ENCODE results near the gene STX11.
A peak's percentile ranks its signal among the peaks of the same experiment; 100 is the strongest.
"Not testable (repeated sequence)": the region's sequence is repeated elsewhere in the genome, so short reads cannot be mapped to it uniquely, and the experiment has no call there.

Gene STX11

DNA sequence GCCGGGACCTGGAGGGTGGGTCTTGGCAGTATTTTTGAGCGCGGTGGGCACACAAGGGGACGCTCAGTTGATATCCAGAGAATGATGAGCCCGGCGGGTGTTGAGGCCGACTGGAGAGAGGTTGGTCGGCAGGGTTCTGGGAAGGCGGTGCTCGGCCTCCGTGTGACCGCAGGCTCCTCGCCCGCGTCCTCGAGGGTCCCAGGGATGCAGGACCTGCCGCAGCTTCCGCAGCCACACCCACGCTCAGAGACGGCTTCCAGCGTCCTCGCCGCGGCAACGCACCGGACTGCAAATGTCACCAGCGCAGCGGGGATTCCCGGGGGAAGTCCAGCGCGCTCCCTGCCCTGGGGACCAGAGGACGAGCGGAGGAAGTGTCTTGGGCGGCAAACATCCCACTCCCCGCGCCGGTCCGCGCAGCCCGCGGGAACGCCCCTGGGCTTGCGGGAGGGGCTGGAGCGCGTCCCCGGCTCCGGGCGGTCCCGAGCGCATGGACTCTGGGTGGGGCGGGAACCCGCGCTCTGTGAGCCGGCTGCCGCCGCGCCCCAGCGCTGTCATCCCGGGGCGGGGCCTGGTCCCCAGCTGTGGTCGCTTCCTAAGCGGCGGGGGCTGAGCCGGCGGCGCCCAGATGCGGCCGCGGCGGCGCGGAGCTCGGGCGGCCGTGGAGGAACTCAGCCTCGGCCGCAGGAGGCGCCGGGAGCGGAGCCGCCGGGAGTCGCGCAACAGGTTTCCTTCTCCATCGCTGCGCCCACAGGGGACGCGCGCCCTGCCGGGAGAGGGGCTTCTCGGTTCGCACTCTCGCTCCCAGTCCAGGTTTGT is at the start of gene STX11:
Gene STX11 (plus strand): TSS at position 624 of the 816 bp plus-strand sequence. CDS start 36,111 bp downstream, outside the sequence.
- DNase-seq (ENCODE audit: low spot score), result peak; percentile 30

GRCh38 chr6:144103026-144103563 is 47.2 kb upstream of the STX11 start:
- no peak for DNase-seq (ENCODE audit: low spot score)

GRCh38 chr6:144104488-144104887 is 45.8 kb upstream of the STX11 start:
- no peak for DNase-seq (ENCODE audit: low spot score)

- DNase-seq (ENCODE audit: low spot score), result peak; percentile 62
Observed at GRCh38 chr6:144104898-144105487, 45.3 kb upstream of the STX11 start.

DNA sequence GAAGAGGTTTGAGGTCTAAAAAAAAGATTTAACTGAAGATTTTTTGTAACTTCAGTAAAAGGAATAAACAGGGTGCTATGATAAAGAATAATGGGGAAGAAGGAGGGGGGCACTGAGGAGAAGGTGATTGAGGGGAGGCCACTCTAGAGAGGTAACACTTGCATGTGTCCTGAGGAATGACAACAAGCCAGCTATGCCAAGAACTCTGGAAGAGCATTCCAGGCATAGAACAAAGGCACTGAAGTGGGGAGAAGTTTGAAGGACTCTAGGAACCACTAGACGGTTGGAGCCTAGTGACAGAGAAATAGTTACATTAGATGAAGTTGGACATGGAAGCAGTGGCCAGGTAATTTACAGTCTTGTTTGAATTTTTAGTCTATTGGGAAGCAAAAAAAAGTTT is 44.1 kb upstream of the STX11 start:
- DNase-seq (ENCODE audit: low spot score), result no peak

- no peak for DNase-seq (ENCODE audit: low spot score)
Observed at GRCh38 chr6:144110210-144110609, 40.1 kb upstream of the STX11 start.

DNA sequence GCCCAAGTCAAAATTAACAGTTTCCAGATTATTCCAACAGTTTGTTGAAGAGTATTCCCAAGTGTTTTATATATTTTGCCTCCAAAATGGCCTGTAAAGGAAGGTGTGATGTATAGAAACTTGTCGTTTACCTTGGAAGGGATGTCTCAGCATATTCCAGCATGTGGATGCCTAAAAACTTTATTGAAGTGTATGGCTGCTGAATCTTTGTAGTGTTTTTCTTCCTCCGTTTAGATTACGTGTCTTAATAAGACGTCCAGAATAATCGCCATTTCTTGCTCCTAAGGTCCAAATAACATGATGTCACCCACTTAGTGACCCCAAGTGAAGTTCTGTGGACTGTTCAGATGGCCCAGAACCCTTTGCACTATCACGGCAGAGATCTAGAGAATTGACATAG is 37.0 kb upstream of the STX11 start:
- no peak for DNase-seq (ENCODE audit: low spot score)

DNA sequence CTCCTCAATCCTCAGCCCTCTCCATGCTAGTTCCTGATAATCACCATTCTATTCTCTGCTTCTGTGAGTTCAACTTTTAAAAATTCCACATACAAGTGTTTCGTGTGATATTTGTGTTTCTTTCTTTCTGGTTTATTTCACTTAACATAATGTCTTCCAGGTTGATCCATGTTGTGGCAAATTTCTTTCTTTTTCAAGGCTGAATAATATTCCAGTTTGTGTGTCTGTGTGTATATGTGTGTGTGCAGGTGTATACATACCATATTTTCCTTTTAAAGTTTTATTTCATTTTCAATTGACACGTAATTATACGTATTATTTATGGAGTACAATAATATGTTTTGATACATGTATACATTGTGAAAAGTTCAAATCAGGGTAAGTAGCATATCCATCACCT is 35.1 kb upstream of the STX11 start:
- DNase-seq (ENCODE audit: low spot score), result no peak

DNA sequence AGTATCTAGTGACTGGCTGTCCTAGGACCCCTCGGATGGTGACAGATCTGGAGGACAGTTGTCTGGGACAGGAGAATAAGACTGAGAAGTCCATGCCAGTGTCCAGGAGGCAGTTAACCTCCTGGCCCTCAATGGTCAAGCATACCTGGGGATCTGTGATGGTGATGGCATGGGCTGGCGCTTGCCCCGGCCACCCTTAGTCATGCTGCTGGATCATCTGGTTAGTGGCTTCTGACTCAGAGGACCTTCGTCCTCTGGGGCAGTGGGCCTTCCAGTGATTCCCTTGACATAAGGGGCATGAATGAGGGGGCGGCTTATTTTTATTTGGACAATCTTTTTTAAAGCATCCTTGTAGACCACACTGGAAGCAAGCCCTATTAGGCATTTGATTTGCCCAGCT is 30.9 kb upstream of the STX11 start:
- DNase-seq (ENCODE audit: low spot score), result no peak

DNA sequence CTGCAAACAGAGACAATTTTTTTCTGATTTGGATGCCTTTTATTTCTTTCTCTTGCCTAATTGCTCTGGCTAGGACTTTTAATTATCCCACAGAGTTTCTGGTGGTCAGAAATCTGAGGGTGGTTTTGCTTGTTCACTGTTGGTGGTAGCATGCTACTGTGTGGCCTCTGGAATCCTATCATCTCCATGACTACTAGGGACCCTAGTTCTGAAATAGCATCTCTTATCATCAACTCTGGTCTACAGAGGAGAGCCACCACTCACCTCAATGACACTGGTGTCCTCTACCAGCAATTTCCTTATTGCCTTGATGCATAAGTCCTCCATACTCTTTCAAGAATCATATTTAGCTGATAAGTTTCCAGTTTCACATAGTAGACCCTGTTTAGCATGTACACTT is 27.5 kb upstream of the STX11 start:
- DNase-seq (ENCODE audit: low spot score), result no peak

GRCh38 chr6:144123421-144123820 is 26.9 kb upstream of the STX11 start:
- no peak for DNase-seq (ENCODE audit: low spot score)

DNA sequence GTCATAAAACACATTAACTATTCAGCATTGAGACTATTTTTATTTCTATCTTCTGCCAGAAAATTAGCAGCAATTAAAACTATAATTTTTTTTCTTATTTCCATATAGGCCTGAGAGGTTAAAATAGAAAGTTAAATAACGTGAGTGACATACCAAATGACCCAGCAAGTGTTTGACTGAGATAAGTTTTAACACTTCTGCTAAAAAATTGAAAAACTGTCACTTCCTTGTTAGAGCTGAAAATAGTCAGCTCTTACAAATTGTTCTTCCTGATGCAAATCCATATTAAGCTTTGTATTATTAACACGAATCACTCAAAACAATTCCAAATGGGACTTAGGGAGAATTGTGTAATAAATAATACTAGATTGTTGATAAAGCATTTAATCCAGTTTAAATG is 26.5 kb upstream of the STX11 start:
- DNase-seq (ENCODE audit: low spot score), result no peak

GRCh38 chr6:144127097-144127496 is 23.2 kb upstream of the STX11 start:
- no peak for DNase-seq (ENCODE audit: low spot score)

DNA sequence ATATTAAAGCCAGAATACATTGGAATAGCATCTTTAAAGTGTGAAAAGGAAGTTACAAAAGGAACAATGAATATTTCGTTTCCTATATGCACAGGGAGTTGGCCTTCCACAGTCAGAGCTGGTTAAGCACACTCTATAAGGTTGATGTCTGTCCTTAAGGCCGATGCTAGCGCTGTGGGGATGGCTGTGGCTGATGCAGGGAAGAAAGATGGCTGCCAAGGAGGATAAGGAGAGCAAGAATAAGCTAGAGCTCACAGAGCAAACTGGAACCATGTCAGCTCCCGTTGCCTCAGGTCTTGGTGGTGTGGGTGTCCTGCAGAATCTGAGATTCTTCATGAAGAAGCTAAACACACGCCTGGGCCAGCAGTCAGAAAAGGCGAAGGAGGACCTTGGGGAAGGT is 20.8 kb upstream of the STX11 start:
- no peak for DNase-seq (ENCODE audit: low spot score)

DNA sequence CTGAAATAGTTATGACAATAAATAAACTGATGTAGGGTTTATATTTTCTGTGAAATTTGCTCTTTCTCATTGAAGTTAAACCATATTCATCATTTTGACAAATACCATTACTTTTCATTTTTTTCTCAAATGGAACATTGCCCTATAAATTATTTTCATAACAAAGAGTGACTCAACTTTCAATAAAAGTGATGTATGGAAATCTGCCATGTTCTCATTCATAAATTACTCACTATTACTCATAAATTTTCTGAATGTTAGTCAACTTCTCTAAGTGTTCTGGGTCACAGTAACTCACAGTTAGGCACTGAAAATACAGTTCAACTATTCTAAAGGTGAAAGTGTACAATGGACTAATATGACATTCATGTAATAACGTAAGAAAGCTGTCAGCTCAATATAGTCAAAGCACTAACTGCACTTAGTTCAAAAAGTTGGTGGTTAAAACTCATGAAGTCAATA is 19.0 kb upstream of the STX11 start:
- peak; percentile 86 for DNase-seq (ENCODE audit: low spot score)

DNA sequence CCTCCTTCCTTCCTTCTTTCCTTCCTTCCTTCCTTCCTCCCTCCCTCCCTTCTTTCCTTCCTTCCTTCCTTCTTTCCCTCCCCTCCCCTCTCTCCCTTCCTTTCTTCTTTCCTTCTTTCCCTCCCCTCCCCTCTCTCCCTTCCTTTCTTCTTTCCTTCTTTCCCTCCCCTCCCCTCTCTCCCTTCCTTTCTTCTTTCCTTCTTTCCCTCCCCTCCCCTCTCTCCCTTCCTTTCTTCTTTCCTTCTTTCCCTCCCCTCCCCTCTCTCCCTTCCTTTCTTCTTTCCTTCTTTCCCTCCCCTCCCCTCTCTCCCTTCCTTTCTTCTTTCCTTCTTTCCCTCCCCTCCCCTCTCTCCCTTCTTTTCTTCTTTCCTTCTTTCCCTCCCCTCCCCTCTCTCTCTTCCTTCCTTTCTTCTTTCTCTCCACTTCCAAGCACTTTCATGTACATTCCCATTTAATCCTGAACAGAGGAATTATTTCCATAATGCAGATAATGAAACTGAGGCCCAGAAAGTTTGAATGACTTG is 18.1 kb upstream of the STX11 start:
- not testable (repeated sequence) for DNase-seq (ENCODE audit: low spot score)

DNA sequence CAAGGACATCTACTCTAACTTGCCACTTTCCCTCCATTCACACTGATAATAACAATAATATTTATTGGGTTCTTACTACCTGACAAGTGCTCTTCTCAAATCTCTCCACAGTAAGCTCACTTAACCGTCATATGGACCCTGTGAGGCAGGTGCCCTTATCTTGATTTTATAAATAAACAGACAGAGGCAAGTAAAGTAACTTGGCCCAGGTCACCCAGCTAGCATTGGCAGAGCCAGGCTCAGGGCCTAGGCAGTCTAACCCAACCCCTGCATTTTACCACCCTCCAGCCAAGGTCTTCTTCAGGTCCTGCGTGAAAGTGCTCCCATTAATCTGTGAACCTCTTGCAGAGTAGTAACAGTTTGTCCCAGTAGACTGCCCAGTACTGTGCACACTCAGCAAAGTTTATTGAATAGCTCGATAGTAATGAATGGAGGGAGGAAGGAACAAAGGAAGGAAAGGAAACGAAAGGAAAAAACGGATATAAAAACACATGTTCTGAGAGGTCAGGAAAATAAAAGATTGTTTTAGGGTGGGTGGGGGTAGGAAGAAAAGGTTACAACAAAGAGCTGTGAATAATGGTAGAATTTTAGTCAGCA is 17.0 kb upstream of the STX11 start:
- DNase-seq (ENCODE audit: low spot score), result no peak

- no peak for DNase-seq (ENCODE audit: low spot score)
Observed at GRCh38 chr6:144134176-144134575, 16.1 kb upstream of the STX11 start.

GRCh38 chr6:144134737-144135136 is 15.6 kb upstream of the STX11 start:
- no peak for DNase-seq (ENCODE audit: low spot score)

DNA sequence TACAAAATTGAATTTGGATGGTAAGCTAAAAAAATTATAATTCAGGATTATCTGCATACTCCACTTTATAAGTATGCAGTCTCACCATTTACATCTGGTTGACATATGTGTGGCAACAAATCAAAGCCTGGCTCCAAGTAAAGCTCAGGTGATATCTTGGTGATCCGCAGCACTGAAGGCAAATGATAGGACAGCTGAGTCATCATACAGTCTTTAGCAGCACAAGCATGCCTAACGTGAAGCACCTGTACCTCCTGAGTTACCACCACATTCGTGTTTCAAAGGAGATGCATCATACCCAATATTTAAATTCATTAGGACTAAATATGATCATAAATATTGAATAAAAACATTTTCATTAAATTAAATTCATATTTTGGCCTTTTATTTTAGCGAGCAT is 11.8 kb upstream of the STX11 start:
- DNase-seq (ENCODE audit: low spot score), result no peak

- no peak for DNase-seq (ENCODE audit: low spot score)
Observed at GRCh38 chr6:144139817-144140216, 10.5 kb upstream of the STX11 start.

- DNase-seq (ENCODE audit: low spot score), result no peak
Observed at GRCh38 chr6:144140867-144141266, 9.4 kb upstream of the STX11 start.

- DNase-seq (ENCODE audit: low spot score), result no peak
Observed at GRCh38 chr6:144141470-144141869, 8.8 kb upstream of the STX11 start.

Data from kidney capillary endothelial cell (primary cell).